Trophoblast cell (in vitro differentiated cells and primary cell): ENCODE results near the gene CREB5.

Experiments used
- DNase-seq, 2 donors: peaks; one replicate each; pipeline ENCODE4 v3.0.0-alpha.2; 2016
- H2AFZ ChIP-seq: 2 replicates; pipeline ENCODE4 v1.6.1; 2013; ENCODE audit warnings: low read length, moderate library complexity, mild to moderate bottlenecking; ENCODE audit not compliant: insufficient read depth, poor library complexity
- H2AK5ac ChIP-seq: 2 replicates; pipeline ENCODE4 v1.6.1; 2013; ENCODE audit warnings: mild to moderate bottlenecking, low read length
- H2BK120ac ChIP-seq: 2 replicates; pipeline ENCODE4 v1.6.1; 2013; ENCODE audit warnings: low read length, mild to moderate bottlenecking, moderate library complexity; ENCODE audit not compliant: insufficient read depth, poor library complexity
- H2BK12ac ChIP-seq: 2 replicates; pipeline ENCODE4 v1.6.1; 2013; ENCODE audit warnings: mild to moderate bottlenecking, low read length, moderate library complexity
- H2BK5ac ChIP-seq: 2 replicates; pipeline ENCODE4 v1.6.1; 2013; ENCODE audit warnings: low read length, low read depth, moderate library complexity, mild to moderate bottlenecking; ENCODE audit not compliant: poor library complexity
- H3K14ac ChIP-seq: 2 replicates; pipeline ENCODE4 v1.6.1; 2013; ENCODE audit warnings: mild to moderate bottlenecking, low read length
- H3K18ac ChIP-seq: 2 replicates; pipeline ENCODE4 v1.6.1; 2013; ENCODE audit warnings: mild to moderate bottlenecking, low read length
- H3K23ac ChIP-seq: 2 replicates; pipeline ENCODE4 v1.6.1; 2013; ENCODE audit warnings: low read length
- H3K27ac ChIP-seq: 2 replicates; pipeline ENCODE4 v1.5.1; 2013; ENCODE audit warnings: low read depth, mild to moderate bottlenecking, inconsistent platforms, low read length, moderate library complexity
- H3K27me3 ChIP-seq: 2 replicates; pipeline ENCODE4 v1.6.1; 2013; ENCODE audit warnings: inconsistent platforms, mild to moderate bottlenecking, low read length, moderate library complexity; ENCODE audit not compliant: insufficient read depth
- H3K36me3 ChIP-seq, 2 experiments: 1 replicate in 1 of 2; 2 replicates in 1 of 2; pipeline ENCODE4 v1.6.1; 2013; ENCODE audit warnings: low read length in 2 of 2, mild to moderate bottlenecking in 2 of 2, moderate library complexity in 1 of 2; ENCODE audit not compliant: insufficient read depth in 2 of 2, control insufficient read depth in 1 of 2
- H3K4ac ChIP-seq: 2 replicates; pipeline ENCODE4 v1.6.1; 2013; ENCODE audit warnings: low read depth, mild to moderate bottlenecking, low read length, moderate library complexity
- H3K4me1 ChIP-seq, 2 experiments: 1 replicate in 1 of 2; 2 replicates in 1 of 2; pipeline ENCODE4 v1.6.1; 2013; ENCODE audit warnings: low read length in 2 of 2, mild to moderate bottlenecking in 2 of 2, moderate library complexity in 1 of 2; ENCODE audit not compliant: insufficient read depth in 2 of 2, control insufficient read depth in 1 of 2
- H3K4me2 ChIP-seq: 2 replicates; pipeline ENCODE4 v1.6.1; 2013; ENCODE audit warnings: inconsistent platforms, mild to moderate bottlenecking, low read length, moderate library complexity
- H3K4me3 ChIP-seq: 2 replicates; pipeline ENCODE4 v1.5.1; 2013; ENCODE audit warnings: mild to moderate bottlenecking, low read depth, low read length, inconsistent platforms
- H3K79me1 ChIP-seq: one replicate; pipeline ENCODE4 v1.6.1; 2013; ENCODE audit warnings: low read length
- H3K79me2 ChIP-seq: 2 replicates; pipeline ENCODE4 v1.6.1; 2013; ENCODE audit warnings: low read length, mild to moderate bottlenecking; ENCODE audit not compliant: control insufficient read depth, insufficient read depth, poor library complexity
- H3K9ac ChIP-seq: 2 replicates; pipeline ENCODE4 v1.6.1; 2013; ENCODE audit warnings: mild to moderate bottlenecking, low read length
- H3K9me3 ChIP-seq: 2 replicates; pipeline ENCODE4 v1.6.1; 2013; ENCODE audit warnings: low read depth, mild to moderate bottlenecking, control low read depth, inconsistent platforms, low read length; ENCODE audit not compliant: insufficient read depth
- H4K12ac ChIP-seq: 2 replicates; pipeline ENCODE4 v1.6.1; 2013; ENCODE audit warnings: low read depth, mild to moderate bottlenecking, low read length, moderate library complexity
- H4K8ac ChIP-seq: 2 replicates; pipeline ENCODE4 v1.6.1; 2013; ENCODE audit warnings: low read depth, mild to moderate bottlenecking, low read length, moderate library complexity
- H4K91ac ChIP-seq: one replicate; pipeline ENCODE4 v1.6.1; 2013; ENCODE audit warnings: low read depth, mild to moderate bottlenecking, low read length, moderate library complexity
- WGBS: extraction: QIAGEN DNeasy Blood & Tissue Kit; methylation state at CpG from one replicate; pipeline ENCODE4 v1.1.7; 2013; ENCODE audit warnings: missing lambda C conversion rate; ENCODE audit not compliant: insufficient read length, insufficient coverage; ENCODE audit errors: extremely low coverage; 5-methylcytosine and 5-hydroxymethylcytosine counted together

Gene CREB5

DNA sequence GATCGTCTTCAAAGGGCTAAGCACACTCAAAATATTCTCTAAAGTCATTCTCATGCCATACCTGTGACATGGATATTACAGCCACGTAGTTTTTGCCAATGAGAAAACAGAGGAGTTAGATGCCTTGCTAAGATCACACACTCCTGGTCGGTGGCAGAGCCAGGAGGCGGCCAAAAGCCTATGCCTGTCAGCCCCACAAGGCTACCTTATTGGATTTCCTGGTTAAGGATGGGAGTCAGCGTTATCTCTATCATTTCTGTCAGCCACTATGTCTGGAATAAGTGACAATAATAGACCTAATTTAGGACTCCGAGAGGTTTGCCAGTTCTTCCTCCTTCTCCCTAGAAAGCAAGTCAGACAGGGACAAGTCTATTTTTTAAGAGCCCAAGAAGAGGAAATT lies 295.0 kb downstream of the CREB5 start:
- Histone ChIP-seq H2AFZ (no peak overlapping the region), H3K4me3 (no peak overlapping the region), H4K8ac (no peak overlapping the region), H3K4me1 (no peaks in the 10 kb centered on the region), H3K9me3 (no peaks in the 10 kb centered on the region), H2BK5ac (no peak overlapping the region), H4K91ac (no peak overlapping the region), H3K27ac (no peak overlapping the region), H2AK5ac (no peak overlapping the region), H3K4me2 (no peak overlapping the region), H3K36me3 (no peaks in the 10 kb centered on the region), H3K4ac (no peak overlapping the region), H3K18ac (no peak overlapping the region), H3K27me3 (no peaks in the 10 kb centered on the region), H2BK120ac (no peak overlapping the region), H3K9ac (no peak overlapping the region), H3K14ac (no peak overlapping the region), H3K79me1 (no peaks in the 10 kb centered on the region), H2BK12ac (no peak overlapping the region), H3K23ac (no peak overlapping the region), H4K12ac (no peak overlapping the region), H3K79me2 (peaks cover 2% of the 10 kb centered on the region)
- WGBS: no CpG with 5 or more reads among the region's 6 CpGs
- DNase-seq: peak in 1 of 2 donors; percentile 58

DNA sequence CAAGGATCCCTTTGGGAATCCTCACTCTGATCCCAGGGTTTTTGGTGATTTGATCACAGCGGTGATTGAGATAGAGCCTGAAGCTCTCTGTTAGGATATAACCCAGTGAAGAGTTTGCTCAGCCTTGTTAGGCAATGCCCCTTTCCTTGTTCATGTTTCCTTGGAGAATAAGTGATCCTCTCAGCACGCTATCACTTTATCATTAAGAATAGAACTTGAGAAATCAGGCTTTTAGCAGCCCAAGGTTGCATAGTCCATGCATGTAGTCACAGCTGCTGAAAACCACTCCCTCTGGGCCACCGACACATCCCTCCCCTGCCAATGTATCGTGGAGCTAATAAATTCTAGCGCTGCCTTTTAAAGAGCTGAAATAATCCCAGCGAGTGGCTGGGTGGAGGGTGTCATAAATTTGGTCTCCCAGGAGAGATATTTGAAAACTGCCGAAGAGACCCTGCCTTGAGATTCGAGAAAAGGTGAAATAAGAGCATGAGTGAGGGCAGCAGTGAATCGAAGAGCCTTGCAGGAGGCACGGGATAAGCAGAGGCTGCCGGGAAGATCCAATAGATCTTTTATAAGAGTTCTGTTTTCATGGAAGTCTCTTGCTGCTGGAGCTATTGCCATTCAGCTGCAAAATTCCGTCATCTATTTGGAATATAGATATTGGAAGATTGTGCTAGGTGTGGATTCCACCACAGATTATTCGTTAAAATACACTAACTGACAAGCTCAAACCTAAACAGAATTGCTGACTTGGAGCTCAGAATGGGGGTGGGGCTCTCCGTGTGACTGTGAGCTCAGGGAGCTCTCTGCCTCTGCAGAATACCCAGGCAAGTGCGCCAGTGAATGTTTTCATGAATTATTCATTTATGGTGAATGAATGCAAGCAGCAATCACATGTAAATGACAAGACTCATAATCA lies 296.0 kb downstream of the CREB5 start:
- Histone ChIP-seq H3K9ac (no peak overlapping the region), H3K9me3 (no peaks in the 10 kb centered on the region), H3K23ac (no peak overlapping the region), H4K12ac (no peak overlapping the region), H3K4me1 (no peaks in the 10 kb centered on the region), H3K27me3 (no peaks in the 10 kb centered on the region), H2BK5ac (no peak overlapping the region), H4K8ac (no peak overlapping the region), H3K14ac (no peak overlapping the region), H3K27ac (no peak overlapping the region), H3K36me3 (no peaks in the 10 kb centered on the region), H3K4ac (no peak overlapping the region), H2BK120ac (no peak overlapping the region), H3K79me2 (peaks cover 2% of the 10 kb centered on the region), H2BK12ac (no peak overlapping the region), H2AK5ac (no peak overlapping the region), H4K91ac (no peak overlapping the region), H3K4me3 (no peak overlapping the region), H3K4me2 (no peak overlapping the region), H3K79me1 (no peaks in the 10 kb centered on the region), H2AFZ (no peak overlapping the region), H3K18ac (no peak overlapping the region)
- no CpG with 5 or more reads among the region's 15 CpGs for WGBS
- DNase-seq: peak in 1 of 2 donors; percentile 34

DNA sequence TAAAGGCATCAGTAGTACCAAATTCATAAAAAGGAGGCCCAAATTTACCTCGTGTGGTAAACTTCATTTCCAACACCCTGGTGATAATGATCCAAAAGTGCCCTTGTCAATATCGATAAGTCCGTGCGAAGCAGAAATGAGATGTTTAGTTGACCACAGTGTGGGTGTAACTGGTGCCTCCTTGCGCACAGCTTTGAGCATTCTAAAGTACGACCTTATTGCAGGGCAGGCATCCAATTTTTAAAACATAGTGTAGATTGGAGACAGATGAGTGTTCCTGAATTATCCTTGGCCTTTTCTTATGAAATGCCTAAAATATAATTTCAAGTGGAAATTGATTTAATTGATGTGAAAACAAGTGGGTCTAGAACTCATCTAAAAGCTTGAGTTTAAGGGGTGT lies 297.4 kb downstream of the CREB5 start:
- peaks cover 2% of the 10 kb centered on the region for H3K79me2 ChIP-seq
- H3K79me1 ChIP-seq: no peaks in the 10 kb centered on the region
- no peak overlapping the region for H4K12ac ChIP-seq
- no peak overlapping the region for H4K91ac ChIP-seq
- no CpG with 5 or more reads among the region's 6 CpGs for WGBS
- H4K8ac ChIP-seq: no peak overlapping the region
- H3K4me2 ChIP-seq: no peak overlapping the region
- no peak overlapping the region for H2BK120ac ChIP-seq
- H3K4ac ChIP-seq: no peak overlapping the region
- no peaks in the 10 kb centered on the region for H3K9me3 ChIP-seq
- no peak overlapping the region for H3K23ac ChIP-seq
- H2BK5ac ChIP-seq: no peak overlapping the region
- H3K9ac ChIP-seq: no peak overlapping the region
- DNase-seq: no peak
- H2AK5ac ChIP-seq: no peak overlapping the region
- no peak overlapping the region for H3K4me3 ChIP-seq
- H3K27ac ChIP-seq: no peak overlapping the region
- no peak overlapping the region for H3K18ac ChIP-seq
- no peaks in the 10 kb centered on the region for H3K36me3 ChIP-seq
- no peaks in the 10 kb centered on the region for H3K27me3 ChIP-seq
- no peak overlapping the region for H2AFZ ChIP-seq
- no peak overlapping the region for H3K14ac ChIP-seq
- H3K4me1 ChIP-seq: no peaks in the 10 kb centered on the region
- H2BK12ac ChIP-seq: no peak overlapping the region

GRCh38 chr7:28711114-28711513 lies 298.8 kb downstream of the CREB5 start:
- Histone ChIP-seq H3K4ac (no peak overlapping the region), H3K27ac (no peak overlapping the region), H3K18ac (no peak overlapping the region), H4K8ac (no peak overlapping the region), H4K12ac (no peak overlapping the region), H3K14ac (no peak overlapping the region), H2BK5ac (no peak overlapping the region), H3K4me3 (no peak overlapping the region), H3K9me3 (no peaks in the 10 kb centered on the region), H3K27me3 (no peaks in the 10 kb centered on the region), H3K36me3 (no peaks in the 10 kb centered on the region), H4K91ac (no peak overlapping the region), H2BK12ac (no peak overlapping the region), H3K9ac (no peak overlapping the region), H2AK5ac (no peak overlapping the region), H3K23ac (peak overlapping the region; percentile 84), H3K4me1 (no peaks in the 10 kb centered on the region), H2BK120ac (no peak overlapping the region), H3K4me2 (no peak overlapping the region), H3K79me2 (peaks cover 2% of the 10 kb centered on the region), H2AFZ (no peak overlapping the region), H3K79me1 (no peaks in the 10 kb centered on the region)
- no peak for DNase-seq
- no CpG with 5 or more reads among the region's 3 CpGs for WGBS
